ENCODE results near the gene MTAP.

Gene MTAP

DNA sequence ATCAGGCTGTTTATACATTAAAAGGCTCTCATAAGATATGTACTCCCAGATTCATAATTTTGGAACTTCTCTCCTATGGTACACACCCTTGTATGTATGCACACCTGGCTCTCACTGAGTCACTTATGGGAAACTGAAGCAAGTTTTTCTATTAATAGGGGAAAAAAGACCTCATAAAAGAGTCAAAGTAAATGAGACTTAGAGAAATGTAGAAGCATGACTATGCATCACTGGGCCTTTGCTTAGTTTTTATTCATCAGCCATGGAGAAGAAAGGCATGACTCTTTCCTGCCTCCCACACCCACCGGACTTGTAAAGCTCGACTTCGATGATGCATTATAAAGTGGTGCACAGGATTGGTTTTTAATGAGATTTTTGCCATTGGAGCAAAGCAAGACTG lies 28.2 kb downstream of the MTAP start:
- Histone ChIP-seq H3K4me1 (ENCODE audit: control insufficient read depth, low read length) (no peaks in the 10 kb centered on the region), H3K27me3 (ENCODE audit: control insufficient read depth, low read length) (no peaks in the 10 kb centered on the region), H3K4me3 (ENCODE audit: low read length) (no peak overlapping the region), H3K79me2 (ENCODE audit: control insufficient read depth, low read length) (no peaks in the 10 kb centered on the region), H3K9me3 (ENCODE audit: control insufficient read depth, insufficient read depth, low read length) (no peaks in the 10 kb centered on the region), H3K36me3 (ENCODE audit: control insufficient read depth, low read length) (no peaks in the 10 kb centered on the region), H4K20me1 (ENCODE audit: control insufficient read depth, insufficient read depth, low read depth, low read length) (no peaks in the 10 kb centered on the region), H3K4me2 (ENCODE audit: low read length) (no peak overlapping the region), H3K27ac (ENCODE audit: low read depth, low read length) (no peak overlapping the region), H3F3A (ENCODE audit: control insufficient read depth, insufficient read depth) (no peaks in the 10 kb centered on the region), H3K9me2 (replicated peaks; ENCODE audit: control insufficient read depth, low read length) (no peaks in the 10 kb centered on the region)
- TF ChIP-seq EZH2phosphoT487 (IDR thresholded peaks at IDR 0.05; ENCODE audit: borderline replicate concordance, low read length) = no peak
- TF ChIP-seq, protein P1, sequence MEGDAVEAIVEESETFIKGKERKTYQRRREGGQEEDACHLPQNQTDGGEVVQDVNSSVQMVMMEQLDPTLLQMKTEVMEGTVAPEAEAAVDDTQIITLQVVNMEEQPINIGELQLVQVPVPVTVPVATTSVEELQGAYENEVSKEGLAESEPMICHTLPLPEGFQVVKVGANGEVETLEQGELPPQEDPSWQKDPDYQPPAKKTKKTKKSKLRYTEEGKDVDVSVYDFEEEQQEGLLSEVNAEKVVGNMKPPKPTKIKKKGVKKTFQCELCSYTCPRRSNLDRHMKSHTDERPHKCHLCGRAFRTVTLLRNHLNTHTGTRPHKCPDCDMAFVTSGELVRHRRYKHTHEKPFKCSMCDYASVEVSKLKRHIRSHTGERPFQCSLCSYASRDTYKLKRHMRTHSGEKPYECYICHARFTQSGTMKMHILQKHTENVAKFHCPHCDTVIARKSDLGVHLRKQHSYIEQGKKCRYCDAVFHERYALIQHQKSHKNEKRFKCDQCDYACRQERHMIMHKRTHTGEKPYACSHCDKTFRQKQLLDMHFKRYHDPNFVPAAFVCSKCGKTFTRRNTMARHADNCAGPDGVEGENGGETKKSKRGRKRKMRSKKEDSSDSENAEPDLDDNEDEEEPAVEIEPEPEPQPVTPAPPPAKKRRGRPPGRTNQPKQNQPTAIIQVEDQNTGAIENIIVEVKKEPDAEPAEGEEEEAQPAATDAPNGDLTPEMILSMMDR (IDR thresholded peaks at IDR 0.05; ENCODE audit: low read depth, low read length, poor library complexity, severe bottlenecking) = no peak

DNA sequence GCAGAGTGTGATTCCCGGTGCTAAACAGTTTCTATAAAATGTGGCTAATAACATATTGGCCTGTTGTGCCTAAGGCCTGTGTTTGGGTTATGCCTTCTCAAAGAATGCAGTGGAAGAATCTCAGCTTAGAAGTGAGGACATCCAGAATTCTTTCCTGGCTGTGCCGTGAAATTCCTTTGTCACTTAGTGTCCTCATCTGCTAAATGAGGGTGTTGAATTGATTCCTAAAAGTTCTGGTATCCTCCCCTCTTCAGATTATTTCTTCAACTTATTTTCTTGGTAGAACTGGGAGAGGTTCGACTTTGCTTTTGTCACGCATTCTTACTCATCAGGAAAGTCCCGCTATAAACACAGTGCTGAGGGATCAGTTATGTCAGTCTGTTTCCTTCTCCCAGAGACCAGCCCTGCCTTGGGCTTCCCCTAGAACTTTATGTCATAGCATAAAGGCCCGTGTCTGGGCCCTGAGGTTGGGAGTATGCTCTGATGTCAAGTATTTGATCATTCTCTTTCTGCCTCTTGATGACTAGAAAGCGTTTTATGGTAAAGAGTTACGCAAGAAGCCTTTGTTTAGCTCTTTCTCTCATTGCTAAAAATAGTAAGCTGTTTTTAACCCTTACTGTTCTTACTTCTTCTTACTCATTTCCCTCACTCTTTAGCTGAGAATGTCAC lies 29.5 kb downstream of the MTAP start:
- H3K27me3 ChIP-seq (ENCODE audit: control insufficient read depth, low read length) = no peaks in the 10 kb centered on the region
- H3K4me1 ChIP-seq (ENCODE audit: control insufficient read depth, low read length) = no peaks in the 10 kb centered on the region
- H3K79me2 ChIP-seq (ENCODE audit: control insufficient read depth, low read length) = no peaks in the 10 kb centered on the region
- H3K9me2 ChIP-seq (replicated peaks; ENCODE audit: control insufficient read depth, low read length) = no peaks in the 10 kb centered on the region
- no peaks in the 10 kb centered on the region for H3K36me3 ChIP-seq (ENCODE audit: control insufficient read depth, low read length)
- H3K4me3 ChIP-seq (ENCODE audit: low read length) = no peak overlapping the region
- H3K4me2 ChIP-seq (ENCODE audit: low read length) = no peak overlapping the region
- TF ChIP-seq, protein P1 (IDR thresholded peaks at IDR 0.05; ENCODE audit: low read depth, low read length, poor library complexity, severe bottlenecking) = no peak
- TF ChIP-seq EZH2phosphoT487 (IDR thresholded peaks at IDR 0.05; ENCODE audit: borderline replicate concordance, low read length) = no peak
- H4K20me1 ChIP-seq (ENCODE audit: control insufficient read depth, insufficient read depth, low read depth, low read length) = no peaks in the 10 kb centered on the region
- no peaks in the 10 kb centered on the region for H3F3A ChIP-seq (ENCODE audit: control insufficient read depth, insufficient read depth)
- no peaks in the 10 kb centered on the region for H3K9me3 ChIP-seq (ENCODE audit: control insufficient read depth, insufficient read depth, low read length)
- H3K27ac ChIP-seq (ENCODE audit: low read depth, low read length) = no peak overlapping the region

DNA sequence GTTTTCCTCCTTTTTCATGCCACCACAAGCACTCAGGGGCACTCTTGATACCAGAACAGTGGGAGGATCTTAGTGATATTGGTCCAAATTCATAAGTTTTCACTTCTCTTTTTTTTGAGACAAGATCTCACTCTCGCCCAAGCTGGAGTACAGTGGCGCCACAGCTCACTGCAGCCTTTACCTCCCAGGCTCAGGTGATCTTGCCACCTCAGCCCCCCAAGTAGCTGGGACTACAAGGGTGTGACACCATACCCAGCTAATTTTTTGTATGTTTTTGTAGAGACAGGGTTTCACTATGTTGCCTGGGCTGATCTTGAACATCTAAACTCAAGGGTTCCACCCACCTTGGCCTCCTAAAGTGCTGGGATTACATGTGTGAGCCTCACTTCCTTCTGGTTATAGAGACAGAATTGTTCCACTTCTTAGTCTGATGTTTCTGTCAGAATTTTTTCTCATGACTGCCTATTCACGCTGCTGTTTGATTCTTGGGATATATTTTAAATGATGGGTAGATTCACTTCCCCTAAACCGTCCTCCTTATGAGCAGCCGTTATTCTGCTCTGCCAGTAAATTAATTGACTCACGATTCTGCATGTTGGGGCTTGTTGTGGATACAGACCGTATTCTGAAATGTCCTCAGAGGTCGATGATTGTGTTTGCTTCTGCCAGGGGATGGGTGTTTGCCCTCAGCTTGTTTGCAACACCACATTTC lies 30.8 kb downstream of the MTAP start:
- no peak overlapping the region for H3K27ac ChIP-seq (ENCODE audit: low read depth, low read length)
- no peaks in the 10 kb centered on the region for H4K20me1 ChIP-seq (ENCODE audit: control insufficient read depth, insufficient read depth, low read depth, low read length)
- no peak overlapping the region for H3K4me2 ChIP-seq (ENCODE audit: low read length)

More for the DNA sequence above, 30.8 kb downstream of the MTAP start:
- Histone ChIP-seq H3K9me2 (replicated peaks; ENCODE audit: control insufficient read depth, low read length) (no peaks in the 10 kb centered on the region), H3F3A (ENCODE audit: control insufficient read depth, insufficient read depth) (no peaks in the 10 kb centered on the region), H3K27me3 (ENCODE audit: control insufficient read depth, low read length) (no peaks in the 10 kb centered on the region), H3K79me2 (ENCODE audit: control insufficient read depth, low read length) (no peaks in the 10 kb centered on the region), H3K4me3 (ENCODE audit: low read length) (no peak overlapping the region), H3K9me3 (ENCODE audit: control insufficient read depth, insufficient read depth, low read length) (no peaks in the 10 kb centered on the region), H3K36me3 (ENCODE audit: control insufficient read depth, low read length) (no peaks in the 10 kb centered on the region), H3K4me1 (ENCODE audit: control insufficient read depth, low read length) (no peaks in the 10 kb centered on the region)
- no peak for TF ChIP-seq EZH2phosphoT487 (IDR thresholded peaks at IDR 0.05; ENCODE audit: borderline replicate concordance, low read length)
- TF ChIP-seq, protein P1 (IDR thresholded peaks at IDR 0.05; ENCODE audit: low read depth, low read length, poor library complexity, severe bottlenecking) = no peak

Data from DOHH2 (cell line).